ENCODE data around the gene STRIP1. TPM values are rescaled to one million over a fixed set of nuclear protein-coding genes. Genes with fewer than 3 reads are reported as not detected.

The STRIP1 gene
- total and polyA plus RNA-seq, 10 of the 15 experiments (the other 5 are each of a cell fraction or from before 2014, with no cell fraction given), result 6.3 to 26.6 (median 18.0) TPM

DNA sequence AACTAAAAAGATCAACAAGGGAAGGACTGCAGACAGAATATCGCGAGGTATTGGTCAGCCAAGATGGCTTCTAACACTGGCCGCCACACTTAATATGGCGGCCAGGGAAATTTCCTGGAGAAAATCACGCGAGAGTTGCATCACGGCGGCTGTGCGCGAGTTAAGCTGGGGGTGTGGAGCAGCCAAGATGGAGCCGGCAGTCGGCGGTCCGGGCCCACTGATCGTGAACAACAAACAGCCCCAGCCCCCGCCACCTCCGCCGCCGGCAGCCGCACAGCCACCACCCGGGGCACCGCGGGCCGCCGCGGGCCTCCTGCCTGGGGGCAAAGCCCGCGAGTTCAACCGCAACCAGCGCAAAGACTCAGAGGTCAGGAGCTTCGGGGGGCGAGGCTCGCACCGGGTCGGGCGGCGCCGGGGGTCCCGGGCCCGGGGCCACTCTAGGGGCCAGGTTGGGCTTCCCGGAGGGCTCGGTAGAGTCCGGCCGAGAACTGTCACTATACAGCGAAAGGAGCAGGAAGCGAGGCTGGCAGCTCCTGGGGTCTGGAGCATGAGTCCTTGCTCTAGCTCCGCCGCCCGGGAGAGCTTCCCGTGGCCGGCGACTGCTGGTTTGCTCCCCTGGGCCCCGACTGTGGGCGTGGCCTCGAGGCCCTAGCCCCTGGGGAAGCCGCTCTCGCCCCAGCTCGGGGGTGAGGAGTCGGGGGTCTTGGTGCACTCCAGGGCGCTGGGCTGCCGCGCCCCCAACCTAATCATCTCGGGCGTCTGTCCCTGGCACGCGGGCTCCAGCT, at the start of gene STRIP1 (continued):
- TF ChIP-seq CBX3 (IDR thresholded peaks at IDR 0.05; ENCODE audit: borderline replicate concordance, low read depth), result no peak
- TF ChIP-seq, protein P1, sequence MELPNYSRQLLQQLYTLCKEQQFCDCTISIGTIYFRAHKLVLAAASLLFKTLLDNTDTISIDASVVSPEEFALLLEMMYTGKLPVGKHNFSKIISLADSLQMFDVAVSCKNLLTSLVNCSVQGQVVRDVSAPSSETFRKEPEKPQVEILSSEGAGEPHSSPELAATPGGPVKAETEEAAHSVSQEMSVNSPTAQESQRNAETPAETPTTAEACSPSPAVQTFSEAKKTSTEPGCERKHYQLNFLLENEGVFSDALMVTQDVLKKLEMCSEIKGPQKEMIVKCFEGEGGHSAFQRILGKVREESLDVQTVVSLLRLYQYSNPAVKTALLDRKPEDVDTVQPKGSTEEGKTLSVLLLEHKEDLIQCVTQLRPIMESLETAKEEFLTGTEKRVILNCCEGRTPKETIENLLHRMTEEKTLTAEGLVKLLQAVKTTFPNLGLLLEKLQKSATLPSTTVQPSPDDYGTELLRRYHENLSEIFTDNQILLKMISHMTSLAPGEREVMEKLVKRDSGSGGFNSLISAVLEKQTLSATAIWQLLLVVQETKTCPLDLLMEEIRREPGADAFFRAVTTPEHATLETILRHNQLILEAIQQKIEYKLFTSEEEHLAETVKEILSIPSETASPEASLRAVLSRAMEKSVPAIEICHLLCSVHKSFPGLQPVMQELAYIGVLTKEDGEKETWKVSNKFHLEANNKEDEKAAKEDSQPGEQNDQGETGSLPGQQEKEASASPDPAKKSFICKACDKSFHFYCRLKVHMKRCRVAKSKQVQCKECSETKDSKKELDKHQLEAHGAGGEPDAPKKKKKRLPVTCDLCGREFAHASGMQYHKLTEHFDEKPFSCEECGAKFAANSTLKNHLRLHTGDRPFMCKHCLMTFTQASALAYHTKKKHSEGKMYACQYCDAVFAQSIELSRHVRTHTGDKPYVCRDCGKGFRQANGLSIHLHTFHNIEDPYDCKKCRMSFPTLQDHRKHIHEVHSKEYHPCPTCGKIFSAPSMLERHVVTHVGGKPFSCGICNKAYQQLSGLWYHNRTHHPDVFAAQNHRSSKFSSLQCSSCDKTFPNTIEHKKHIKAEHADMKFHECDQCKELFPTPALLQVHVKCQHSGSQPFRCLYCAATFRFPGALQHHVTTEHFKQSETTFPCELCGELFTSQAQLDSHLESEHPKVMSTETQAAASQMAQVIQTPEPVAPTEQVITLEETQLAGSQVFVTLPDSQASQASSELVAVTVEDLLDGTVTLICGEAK (IDR thresholded peaks at IDR 0.05; ENCODE audit: borderline replicate concordance), result peak; percentile 75; the same call in 1 of the 2 replicates
- TF ChIP-seq ZNF24 (IDR thresholded peaks at IDR 0.05), result no peak
- no peak for TF ChIP-seq ZNF384 (IDR thresholded peaks at IDR 0.05; ENCODE audit: borderline replicate concordance, low read depth, low read length)
- TF ChIP-seq NFYB (IDR thresholded peaks at IDR 0.05; ENCODE audit: insufficient read depth, low read depth, low read length), result no peak
- peak; percentile 21 to 40; a peak in 2 of 4 replicates for TF ChIP-seq BHLHE40 (IDR thresholded peaks at IDR 0.05; ENCODE audit: borderline replicate concordance in 1 of 2, low read depth in 2 of 2, low read length in 1 of 2)
- TF ChIP-seq NRF1 (conservative IDR thresholded peaks at IDR 0.05; ENCODE audit: low read depth, low read length), result no peak
- peak; percentile 78; the same call in 1 of the 2 replicates for TF ChIP-seq ZNF207 (IDR thresholded peaks at IDR 0.05; ENCODE audit: borderline replicate concordance)
- TF ChIP-seq KLF5 (IDR thresholded peaks at IDR 0.05; ENCODE audit: partially characterized antibody), result peak; percentile 96
- TF ChIP-seq SPI1 (IDR thresholded peaks at IDR 0.05; ENCODE audit: borderline replicate concordance, insufficient read depth, low read depth, low read length), result no peak
- TF ChIP-seq HDAC2 (IDR thresholded peaks at IDR 0.05), result no peak
- no peak for TF ChIP-seq ZBTB11 (CRISPR knock-in tag; IDR thresholded peaks at IDR 0.05)
- peak; percentile 94 for TF ChIP-seq POU2F2 (IDR thresholded peaks at IDR 0.05; ENCODE audit: borderline replicate concordance, low read depth, low read length)
- TF ChIP-seq BMI1 (IDR thresholded peaks at IDR 0.05; ENCODE audit: borderline replicate concordance), result no peak
- TF ChIP-seq, protein P2, sequence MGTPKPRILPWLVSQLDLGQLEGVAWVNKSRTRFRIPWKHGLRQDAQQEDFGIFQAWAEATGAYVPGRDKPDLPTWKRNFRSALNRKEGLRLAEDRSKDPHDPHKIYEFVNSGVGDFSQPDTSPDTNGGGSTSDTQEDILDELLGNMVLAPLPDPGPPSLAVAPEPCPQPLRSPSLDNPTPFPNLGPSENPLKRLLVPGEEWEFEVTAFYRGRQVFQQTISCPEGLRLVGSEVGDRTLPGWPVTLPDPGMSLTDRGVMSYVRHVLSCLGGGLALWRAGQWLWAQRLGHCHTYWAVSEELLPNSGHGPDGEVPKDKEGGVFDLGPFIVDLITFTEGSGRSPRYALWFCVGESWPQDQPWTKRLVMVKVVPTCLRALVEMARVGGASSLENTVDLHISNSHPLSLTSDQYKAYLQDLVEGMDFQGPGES (IDR thresholded peaks at IDR 0.05), result no peak
